ENCODE data around the gene ZFHX3.

The ZFHX3 gene

GRCh38 chr16:72911971-72912370, 136.0 kb downstream of the ZFHX3 start:
- no peak for DNase-seq (ENCODE audit: low read depth in 2 of 3, low spot score in 2 of 3)

DNA sequence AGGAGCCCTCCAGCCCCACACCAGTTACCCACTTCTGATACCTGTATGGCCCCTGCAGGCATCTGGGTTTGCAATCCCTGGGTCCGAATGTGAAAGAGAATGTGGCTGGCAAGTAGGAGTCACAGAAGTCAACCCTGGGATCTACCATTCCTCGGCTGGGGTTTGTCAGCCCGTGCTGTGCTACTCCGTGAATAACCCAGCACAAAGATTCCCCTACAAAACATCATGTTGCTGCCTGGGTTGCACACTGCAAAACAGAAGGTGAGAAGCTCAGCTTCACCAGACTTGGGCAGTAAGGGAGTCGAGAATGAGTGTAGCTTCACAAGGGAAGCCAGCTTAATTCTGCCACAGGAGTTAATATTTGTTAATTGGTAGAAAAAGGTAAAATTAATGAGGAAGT, 137.1 kb downstream of the ZFHX3 start:
- no peak for DNase-seq (ENCODE audit: low read depth in 2 of 3, low spot score in 2 of 3)

- no peak for DNase-seq (ENCODE audit: low read depth in 2 of 3, low spot score in 2 of 3)
These were observed 137.5 kb downstream of the ZFHX3 start for GRCh38 chr16:72910381-72910780.

GRCh38 chr16:72909196-72909595, 138.7 kb downstream of the ZFHX3 start:
- no peak for DNase-seq (ENCODE audit: low read depth in 2 of 3, low spot score in 2 of 3)

GRCh38 chr16:72908362-72909167, 139.4 kb downstream of the ZFHX3 start:
- no peak for DNase-seq (ENCODE audit: low read depth in 2 of 3, low spot score in 2 of 3)

- DNase-seq (ENCODE audit: low read depth in 2 of 3, low spot score in 2 of 3): no peak
These were observed 142.3 kb downstream of the ZFHX3 start for GRCh38 chr16:72905581-72905980.

- DNase-seq (ENCODE audit: low read depth in 2 of 3, low spot score in 2 of 3): no peak
These were observed 144.8 kb downstream of the ZFHX3 start for GRCh38 chr16:72903176-72903575.

DNA sequence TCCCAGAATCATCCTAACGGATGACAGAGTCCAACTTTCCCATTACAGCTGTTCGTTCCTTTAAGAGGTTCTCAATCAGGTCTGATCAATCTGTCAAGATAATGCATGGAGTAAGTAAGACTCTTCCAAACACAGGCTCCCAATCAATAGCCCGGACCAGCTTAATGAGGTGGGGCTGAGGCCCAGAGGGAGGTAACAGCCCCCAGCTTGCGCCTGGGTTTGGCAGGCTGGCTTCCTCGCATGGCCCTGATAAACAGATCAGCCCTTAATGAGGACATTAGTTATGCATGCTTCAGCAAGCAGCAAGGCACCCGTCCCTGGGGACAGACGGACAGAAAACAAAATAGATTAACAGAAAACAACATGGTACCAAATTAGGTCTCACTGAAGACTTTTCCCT, 145.7 kb downstream of the ZFHX3 start:
- DNase-seq (ENCODE audit: low read depth in 2 of 3, low spot score in 2 of 3): no peak

DNA sequence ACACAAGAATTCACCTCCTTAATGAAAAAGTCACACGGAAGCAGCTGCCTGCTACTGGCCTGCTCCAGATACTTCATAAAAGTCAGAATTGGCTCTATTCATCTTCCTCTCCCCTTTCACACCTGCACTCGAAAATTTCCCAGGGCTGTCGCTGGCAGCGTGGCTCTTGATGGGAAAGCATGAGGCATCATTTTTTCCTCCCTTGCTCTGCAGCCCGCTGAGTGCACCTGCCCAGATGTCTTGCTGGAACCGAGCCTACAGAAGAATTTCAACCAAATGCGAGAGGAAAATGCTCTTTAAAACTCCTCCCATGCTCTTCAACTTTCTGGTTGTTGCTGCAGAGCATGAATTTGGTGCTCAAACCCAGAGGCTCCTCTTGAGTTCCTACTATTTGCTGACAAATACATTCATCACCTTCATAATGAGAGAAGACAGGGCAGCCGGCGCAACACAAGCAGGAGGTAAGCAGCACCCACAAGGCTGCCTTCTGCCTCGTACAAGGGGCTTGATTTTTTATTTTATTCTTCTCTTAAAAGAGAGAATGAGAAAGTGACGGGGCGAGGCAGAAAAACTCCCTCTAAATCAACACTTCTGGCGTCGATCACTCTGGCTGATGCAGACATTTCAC, 146.8 kb downstream of the ZFHX3 start:
- no peak for DNase-seq (ENCODE audit: low read depth in 2 of 3, low spot score in 2 of 3)

DNA sequence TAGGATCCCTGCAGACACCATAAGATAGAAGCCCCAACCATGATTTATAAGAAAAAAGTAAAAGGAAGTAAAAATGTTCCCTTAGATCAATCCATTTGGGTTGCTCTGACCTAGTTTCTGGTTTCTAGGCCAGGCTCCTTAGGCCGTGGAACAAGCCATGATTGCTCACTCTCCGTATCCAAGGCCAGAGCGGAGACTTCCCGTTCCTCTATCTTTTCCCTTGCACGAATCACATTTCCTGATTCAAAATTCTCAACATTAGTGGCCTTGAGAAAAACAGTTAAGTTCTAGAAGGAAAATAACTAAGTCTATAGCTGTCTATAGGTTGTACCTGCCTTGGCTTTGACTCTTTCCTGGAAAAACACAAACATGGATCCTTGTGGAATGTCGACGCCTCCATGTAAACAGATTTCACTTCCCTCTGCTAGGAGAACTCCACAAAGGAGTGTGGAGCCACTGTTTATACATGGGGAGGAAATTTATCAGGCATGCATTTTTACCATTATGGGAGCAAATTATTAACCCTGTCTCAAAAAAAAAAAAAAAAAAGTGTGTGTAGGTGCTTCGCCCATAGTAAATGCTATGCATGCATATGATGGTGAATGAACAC, 149.6 kb downstream of the ZFHX3 start:
- no peak for DNase-seq (ENCODE audit: low read depth in 2 of 3, low spot score in 2 of 3)

DNA sequence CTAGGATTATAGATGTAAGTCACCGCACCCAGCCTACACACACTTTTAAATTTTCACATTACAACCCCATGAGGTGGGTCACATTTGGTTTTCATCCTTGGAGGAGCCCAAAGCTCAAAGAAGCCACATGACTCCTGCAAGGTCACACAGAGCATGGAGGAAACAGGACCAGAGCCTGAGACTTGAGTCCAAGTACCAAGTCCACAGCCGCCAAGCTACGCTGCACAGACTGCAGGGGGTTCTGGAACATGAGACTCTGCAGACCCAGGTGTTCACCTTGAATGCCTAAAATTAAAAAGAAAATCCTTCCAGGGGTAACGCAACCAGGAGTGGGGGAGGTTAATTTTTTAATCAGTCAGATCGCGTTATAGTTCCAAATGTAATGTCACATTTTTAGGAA, 150.2 kb downstream of the ZFHX3 start:
- DNase-seq (ENCODE audit: low read depth in 2 of 3, low spot score in 2 of 3): no peak

DNA sequence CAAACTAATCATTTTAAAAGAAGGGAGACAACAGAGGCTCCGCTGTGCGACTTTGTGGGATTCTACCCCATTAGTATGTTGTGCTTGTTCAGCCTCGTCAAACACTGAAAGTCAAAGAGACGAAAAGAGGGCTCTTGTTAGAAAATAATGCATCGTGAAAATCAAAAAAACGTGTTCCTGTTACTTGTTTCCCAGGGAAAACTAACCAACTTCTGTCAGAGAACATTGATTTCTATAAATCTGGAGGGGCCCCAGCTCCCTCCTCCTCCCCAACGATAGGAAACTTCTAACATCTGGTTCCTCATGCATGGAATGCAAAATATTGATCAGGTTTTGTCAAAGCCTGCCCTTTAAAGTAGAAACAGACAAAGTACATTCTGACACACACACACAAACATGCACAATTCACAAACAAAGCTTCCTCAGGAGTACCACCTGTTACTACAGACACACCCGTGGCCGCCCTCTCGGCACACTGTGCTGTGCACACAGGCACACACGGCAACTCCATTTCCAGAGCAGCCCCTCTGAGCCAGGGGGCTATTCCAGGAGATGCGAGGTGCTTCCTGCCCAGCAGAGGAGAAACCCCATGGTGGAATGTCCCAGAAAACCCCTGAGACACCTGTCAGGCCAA, 151.3 kb downstream of the ZFHX3 start:
- no peak for DNase-seq (ENCODE audit: low read depth in 2 of 3, low spot score in 2 of 3)

GRCh38 chr16:72895951-72896350, 152.0 kb downstream of the ZFHX3 start:
- DNase-seq (ENCODE audit: low read depth in 2 of 3, low spot score in 2 of 3): no peak

DNA sequence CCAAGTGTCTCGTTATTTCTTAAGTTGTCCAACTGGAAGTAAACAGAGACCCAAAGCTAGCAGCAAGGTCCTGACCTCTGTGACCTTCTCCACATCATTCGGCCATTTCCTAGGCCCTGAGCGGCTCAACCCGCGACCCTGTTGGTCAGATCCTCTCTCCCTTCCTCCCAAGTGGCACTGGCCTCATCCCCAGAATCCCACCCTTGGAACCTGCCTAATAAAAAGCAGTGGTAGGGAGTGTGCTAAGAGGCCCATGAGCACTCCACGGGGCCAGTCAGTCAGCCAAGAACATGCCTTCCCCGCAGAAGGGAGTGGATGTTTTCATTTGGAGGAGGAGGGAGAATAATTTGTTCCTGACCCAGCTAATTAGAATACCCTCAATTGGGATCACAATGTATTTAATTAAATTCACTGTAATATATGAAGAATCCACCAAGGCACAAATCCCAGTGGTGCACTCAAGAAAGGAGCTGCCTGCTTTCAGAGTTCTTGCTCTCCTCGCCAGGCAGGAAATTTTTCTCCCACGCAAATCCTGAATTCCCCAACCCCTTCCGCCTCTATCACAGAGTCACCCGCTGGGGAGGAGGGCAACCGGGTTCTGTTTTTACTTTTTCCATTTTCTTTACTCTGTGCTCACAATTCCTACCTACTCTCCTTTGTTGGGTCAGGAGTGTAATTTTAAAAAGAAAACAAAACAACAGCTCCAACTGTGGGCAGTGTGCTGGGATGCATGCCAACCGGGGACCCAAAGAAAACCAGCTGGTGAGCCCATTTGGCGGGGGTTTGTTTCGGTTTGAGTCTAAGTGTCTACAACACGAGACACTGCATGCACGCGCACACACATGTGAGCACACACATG, 153.4 kb downstream of the ZFHX3 start:
- DNase-seq (ENCODE audit: low read depth in 2 of 3, low spot score in 2 of 3): no peak

DNA sequence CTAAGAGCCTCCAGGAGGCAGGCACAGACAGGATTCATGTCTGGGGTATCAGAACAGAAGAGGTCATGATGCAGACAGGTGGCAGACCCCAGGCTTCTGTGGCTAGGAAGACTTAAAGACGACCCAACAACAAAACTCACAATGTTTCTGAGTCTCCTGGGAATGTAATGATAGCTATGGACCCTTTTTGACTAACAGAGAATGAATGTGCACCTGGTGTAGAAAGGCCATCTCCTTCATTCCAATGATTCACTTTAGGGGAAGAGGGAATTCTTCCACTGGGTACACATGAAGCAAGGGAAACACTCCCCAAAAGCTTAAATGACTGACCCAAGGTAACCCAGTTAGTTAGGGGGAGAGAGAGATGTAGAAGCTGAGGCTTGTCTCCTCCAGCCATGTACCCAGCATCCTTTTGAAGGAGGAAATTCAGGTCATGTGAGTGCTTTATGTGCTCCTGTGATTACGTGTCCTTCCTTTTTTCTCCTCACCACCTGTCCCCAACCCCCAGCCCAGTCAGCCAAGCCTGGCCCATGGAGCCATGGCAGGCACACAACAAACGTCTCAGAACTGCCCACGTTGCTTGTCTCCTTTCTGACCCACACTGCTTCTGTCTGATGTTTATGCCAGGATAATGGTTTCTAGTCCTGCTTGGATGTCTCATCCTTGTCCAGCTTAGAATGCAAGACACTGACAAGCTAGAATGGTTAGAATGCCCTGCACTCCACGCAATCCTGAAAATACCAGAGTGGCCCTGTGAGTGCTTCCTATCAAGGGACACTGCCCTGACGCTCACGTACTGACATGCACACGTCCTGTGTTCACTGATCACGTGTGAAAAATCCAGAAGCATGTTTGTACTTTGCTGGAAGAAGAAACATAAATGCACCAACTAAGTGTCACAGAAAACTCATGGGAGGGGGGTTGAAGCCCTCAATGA, 156.4 kb downstream of the ZFHX3 start:
- no peak for DNase-seq (ENCODE audit: low read depth in 2 of 3, low spot score in 2 of 3)

DNA sequence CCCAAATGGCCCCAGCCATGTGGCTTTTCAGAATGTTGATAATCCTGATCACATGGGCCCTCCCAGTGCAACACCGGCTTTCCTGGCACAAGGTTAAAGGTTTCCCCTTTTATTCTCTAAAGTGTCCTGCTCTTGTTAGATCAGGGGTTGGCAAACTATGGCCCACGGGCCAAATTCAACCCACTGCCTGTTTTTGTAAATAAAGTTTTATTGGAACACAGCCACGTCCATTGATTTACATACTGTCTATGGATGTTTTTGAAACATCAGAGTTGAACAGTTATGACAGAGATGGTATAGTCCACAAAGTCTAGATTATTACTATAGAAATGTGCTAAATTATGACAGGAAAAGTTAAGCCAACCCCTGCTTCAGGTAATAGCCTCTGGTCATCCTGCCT, 157.3 kb downstream of the ZFHX3 start:
- no peak for DNase-seq (ENCODE audit: low read depth in 2 of 3, low spot score in 2 of 3)

GRCh38 chr16:72889616-72890582, 158.0 kb downstream of the ZFHX3 start:
- no peak for DNase-seq (ENCODE audit: low read depth in 2 of 3, low spot score in 2 of 3)

DNA sequence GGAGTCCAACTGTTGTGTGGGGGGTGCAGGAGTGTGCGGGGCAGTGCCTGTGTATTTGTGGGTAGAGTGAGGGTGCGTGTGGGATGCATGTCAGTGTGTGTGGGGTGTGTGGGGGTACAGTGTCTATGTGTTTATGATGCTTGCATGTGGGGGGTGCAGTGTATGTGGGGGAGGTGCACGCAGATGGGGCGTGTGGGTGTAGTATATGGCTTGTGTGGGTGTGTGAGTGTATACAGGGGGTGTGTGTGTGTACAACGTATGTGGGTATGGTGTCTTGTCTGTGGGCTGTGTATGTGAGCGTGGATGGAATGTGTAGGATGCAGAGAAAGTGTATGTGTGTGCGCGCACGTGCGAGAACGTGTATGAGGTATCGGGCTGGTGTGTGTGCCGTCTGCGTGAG, 160.4 kb downstream of the ZFHX3 start:
- DNase-seq (ENCODE audit: low read depth in 2 of 3, low spot score in 2 of 3): no peak

All from activated CD8-positive, alpha-beta memory T cell treated with anti-CD3 and anti-CD28 coated beads for 48 hours (primary cell).